Kidney (tissue), 14 donors: ENCODE data around the gene PPM1E. TPM values are rescaled to one million over a fixed set of nuclear protein-coding genes. Genes with fewer than 3 reads are reported as not detected.

Experiments
- DNase-seq, 5 donors: peaks; one replicate each; pipeline ENCODE4 v3.0.0-alpha.2; 2013 to 2020
- FAIRE-seq: peaks from 2 replicates; lab custom pipeline; 2012; peaks lifted over from hg19 to GRCh38; lab: Jason Lieb, UNC
- H3K27ac ChIP-seq, 2 donors: one replicate each; pipeline ENCODE4 v1.7.0; 2013; ENCODE audit warnings: low read depth in 2 of 2, low read length in 2 of 2, inconsistent platforms in 1 of 2
- H3K27me3 ChIP-seq: one replicate; pipeline ENCODE4 v1.7.1; 2013; ENCODE audit warnings: low read length, inconsistent platforms; ENCODE audit not compliant: control insufficient read depth, insufficient read depth
- H3K36me3 ChIP-seq, 3 donors: one replicate each; pipeline versions ENCODE4 v1.7.0 to v1.7.1; 2013; ENCODE audit warnings: low read length in 3 of 3, control low read depth in 1 of 3, inconsistent platforms in 1 of 3; ENCODE audit not compliant: insufficient read depth in 3 of 3, control insufficient read depth in 2 of 3
- H3K4me1 ChIP-seq, 3 donors: one replicate each; pipeline versions ENCODE4 v1.7.0 to v1.7.1; 2013; ENCODE audit warnings: low read length in 3 of 3, inconsistent platforms in 1 of 3, low read depth in 1 of 3; ENCODE audit not compliant: control insufficient read depth in 2 of 3, insufficient read depth in 2 of 3
- H3K4me3 ChIP-seq, 3 donors: one replicate each; pipeline versions ENCODE4 v1.7.0 to v1.8.1; 2013; ENCODE audit warnings: low read length in 3 of 3, control low read depth in 1 of 3, inconsistent platforms in 1 of 3
- H3K9ac ChIP-seq, 3 donors: one replicate each; pipeline versions ENCODE4 v1.7.0 to v1.7.1; 2013; ENCODE audit warnings: low read length in 3 of 3, control low read depth in 1 of 3, inconsistent platforms in 1 of 3
- H3K9me3 ChIP-seq, 3 donors: one replicate each; pipeline versions ENCODE4 v1.7.0 to v1.7.1; 2013; ENCODE audit warnings: low read length in 3 of 3, control low read depth in 1 of 3, inconsistent platforms in 1 of 3; ENCODE audit not compliant: control insufficient read depth in 2 of 3, insufficient read depth in 1 of 3
- CTCF ChIP-seq: IDR thresholded peaks from 3 replicates; pipeline ENCODE4 v1.5.1; 2012; ENCODE audit warnings: mild to moderate bottlenecking, moderate library complexity, borderline replicate concordance; ENCODE audit not compliant: insufficient read depth; ENCODE audit errors: extremely low read depth
- intact Hi-C: fragments of 100-400 bp; cut with DNase I; formaldehyde crosslinking; loops from one replicate; pipeline ENCODE4 v1.11.1; 2022
- polyA plus RNA-seq: library from polyadenylated mRNA; stranded (reverse); fragments of 350-450 nt; fragmentation: Illumina TruSeq; extraction: RNeasy Lipid Tissue Mini Kit (QIAGEN cat#74804); gene quantifications from one replicate; pipeline ENCODE4 v1.2.3, GENCODE V29; 2014; ENCODE audit warnings: low read depth, low replicate concordance; ENCODE audit not compliant: insufficient read depth
- total RNA-seq: library from RNA; stranded (reverse); fragmentation: NEBNext Ultra II Directional; extraction: Animal tissue kit (Norgen Biotek cat#: 25700); gene quantifications from one replicate; pipeline ENCODE4 v1.2.1, GENCODE V29; 2021
- donor health status: control.
- donor health status: control.
- donor health status: control.
- donor health status: control.
- donor health status: control.
- donor health status: DM: yes; HTN: yes; CAD: no.
- donor health status: Normal renal cell carcinoma (clear cell type).

PPM1E gene
- total and polyA plus RNA-seq, 2 donors from 2014 or later: 0.47 to 0.82 TPM

- H3K9me3 ChIP-seq: peaks cover 0 to 1% (median 0%) of the 10 kb centered on the region in 3 donors
- DNase-seq: no peak
- H3K27ac ChIP-seq: no peak overlapping the region
- no peaks in the 10 kb centered on the region for H3K27me3 ChIP-seq
- no peak overlapping the region for H3K4me3 ChIP-seq
- TF ChIP-seq CTCF: no peak
- H3K36me3 ChIP-seq: no peaks in the 10 kb centered on the region
- intact Hi-C loops: no loop called here
- no peaks in the 10 kb centered on the region for H3K4me1 ChIP-seq
- H3K9ac ChIP-seq: no peak overlapping the region
- no peak for FAIRE-seq
These were observed 161.6 kb downstream of the PPM1E start for GRCh38 chr17:58917228-58917627.

GRCh38 chr17:58918072-58918471 lies 162.4 kb downstream of the PPM1E start:
- no peaks in the 10 kb centered on the region for H3K9me3 ChIP-seq
- intact Hi-C loops: no loop called here
- no peaks in the 10 kb centered on the region for H3K27me3 ChIP-seq
- FAIRE-seq: no peak
- no peak for TF ChIP-seq CTCF
- no peak for DNase-seq
- H3K4me1 ChIP-seq: no peaks in the 10 kb centered on the region
- H3K27ac ChIP-seq: no peak overlapping the region
- no peaks in the 10 kb centered on the region for H3K36me3 ChIP-seq
- H3K4me3 ChIP-seq: no peak overlapping the region
- H3K9ac ChIP-seq: no peak overlapping the region

DNA sequence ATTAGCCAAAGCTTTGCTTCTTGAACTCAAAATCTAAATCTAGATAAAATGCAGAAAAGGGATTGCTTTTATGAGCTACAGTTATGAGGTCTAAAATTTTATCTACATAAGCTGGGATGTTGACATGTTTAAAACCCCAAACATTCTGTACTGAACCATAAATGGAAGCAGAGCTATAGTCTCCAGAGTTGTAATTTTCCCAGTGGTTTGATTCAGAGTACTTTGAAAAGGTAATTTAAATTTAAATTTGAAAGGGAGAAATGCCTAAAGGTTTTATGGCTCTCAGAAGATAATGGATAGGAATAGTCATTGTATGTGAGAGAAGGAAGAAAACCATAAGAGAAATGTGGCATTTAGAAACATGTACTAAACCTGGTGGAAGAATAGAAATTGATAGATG lies 163.2 kb downstream of the PPM1E start:
- Histone ChIP-seq H3K36me3 (no peaks in the 10 kb centered on the region), H3K27ac (no peak overlapping the region), H3K9ac (no peak overlapping the region), H3K4me3 (no peak overlapping the region), H3K27me3 (no peaks in the 10 kb centered on the region), H3K9me3 (no peaks in the 10 kb centered on the region), H3K4me1 (no peaks in the 10 kb centered on the region)
- DNase-seq: no peak
- intact Hi-C loops: no loop called here
- no peak for TF ChIP-seq CTCF
- no peak for FAIRE-seq

DNA sequence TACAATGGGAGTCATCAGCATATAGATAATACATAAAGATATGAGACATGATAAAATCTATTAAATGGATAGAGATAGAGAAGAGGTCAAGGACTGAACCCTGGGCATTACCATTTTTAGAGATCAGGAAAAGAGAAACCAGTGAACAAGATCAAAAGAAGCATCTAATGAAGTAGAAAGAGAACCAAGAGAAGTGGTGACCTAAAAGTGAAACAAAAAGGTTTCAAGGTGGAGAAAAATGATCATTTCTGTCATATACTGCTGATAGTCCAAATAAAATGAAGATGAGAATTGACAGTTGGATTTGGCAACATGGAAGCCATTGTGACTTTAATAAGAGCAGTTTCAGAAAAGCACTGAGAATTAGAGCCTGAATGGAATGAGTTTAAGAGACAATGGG lies 165.1 kb downstream of the PPM1E start:
- Histone ChIP-seq H3K36me3 (no peaks in the 10 kb centered on the region), H3K4me1 (no peaks in the 10 kb centered on the region), H3K9ac (no peak overlapping the region), H3K9me3 (no peaks in the 10 kb centered on the region), H3K4me3 (no peak overlapping the region), H3K27me3 (no peaks in the 10 kb centered on the region), H3K27ac (no peak overlapping the region)
- intact Hi-C loops: no loop called here
- no peak for TF ChIP-seq CTCF
- no peak for DNase-seq
- FAIRE-seq: no peak
